Brain pericyte (primary cell): Measurements from ENCODE around the gene PJA2.
A peak's percentile ranks its signal among the peaks of the same experiment; 100 is the strongest.

Source experiments
- DNase-seq: peaks from one replicate; pipeline ENCODE4 v3.0.0-alpha.2; 2012; ENCODE audit warnings: low read depth, low spot score

PJA2 gene

GRCh38 chr5:109408991-109409843 lies 557 bp downstream of the PJA2 start:
- peak; percentile 16 for DNase-seq

- DNase-seq: no peak
Measured at GRCh38 chr5:109407913-109408312, 1.9 kb downstream of the PJA2 start.

GRCh38 chr5:109406719-109407118 lies 3.1 kb downstream of the PJA2 start:
- no peak for DNase-seq

GRCh38 chr5:109404428-109404960 lies 5.3 kb downstream of the PJA2 start:
- DNase-seq: no peak

- DNase-seq: no peak
Measured at GRCh38 chr5:109403469-109403868, 6.3 kb downstream of the PJA2 start.

GRCh38 chr5:109399092-109399759 lies 10.5 kb downstream of the PJA2 start:
- DNase-seq: no peak

- DNase-seq: no peak
Measured at GRCh38 chr5:109396965-109397364, 12.8 kb downstream of the PJA2 start.

- DNase-seq: no peak
Measured at GRCh38 chr5:109394806-109395205, 15.0 kb downstream of the PJA2 start.

- DNase-seq: no peak
Measured at GRCh38 chr5:109390188-109390587, 19.6 kb downstream of the PJA2 start.

- DNase-seq: no peak
Measured at GRCh38 chr5:109388407-109388806, 21.4 kb downstream of the PJA2 start.

GRCh38 chr5:109387408-109387974 lies 22.3 kb downstream of the PJA2 start:
- no peak for DNase-seq

GRCh38 chr5:109378095-109378494 lies 31.7 kb downstream of the PJA2 start:
- no peak for DNase-seq

GRCh38 chr5:109374625-109375024 lies 35.1 kb downstream of the PJA2 start:
- DNase-seq: no peak

GRCh38 chr5:109373932-109374331 lies 35.8 kb downstream of the PJA2 start:
- no peak for DNase-seq

GRCh38 chr5:109370343-109370742 lies 39.4 kb downstream of the PJA2 start:
- DNase-seq: no peak

- no peak for DNase-seq
Measured at GRCh38 chr5:109365653-109366052, 44.1 kb downstream of the PJA2 start.

GRCh38 chr5:109364977-109365376 lies 44.8 kb downstream of the PJA2 start:
- no peak for DNase-seq

GRCh38 chr5:109359642-109360041 lies 50.1 kb downstream of the PJA2 start:
- DNase-seq: no peak

GRCh38 chr5:109357807-109358206 lies 52.0 kb downstream of the PJA2 start:
- no peak for DNase-seq

GRCh38 chr5:109354761-109355160 lies 55.0 kb downstream of the PJA2 start:
- DNase-seq: no peak

- DNase-seq: no peak
Measured at GRCh38 chr5:109351988-109352864, 57.5 kb downstream of the PJA2 start.
